HG02678 (cell line): ENCODE data around the gene TMEM221.

Experiments used
- ATAC-seq: cut with Tn5 transposase; IDR thresholded peaks from one replicate; pipeline ENCODE4 v1.9.1; 2021; ENCODE audit warnings: mild to moderate bottlenecking, moderate library complexity; ENCODE audit not compliant: unreplicated experiment

The TMEM221 gene

GRCh38 chr19:17406046-17406886, 42.2 kb downstream of the TMEM221 start:
- ATAC-seq, result no peak

- peak; percentile 76 for ATAC-seq
Measured at GRCh38 chr19:17405250-17406045, 43.0 kb downstream of the TMEM221 start, which contains the start of gene BST2. TSS of gene BST2 (minus strand) at chr19:17405630. CDS start at chr19:17405575, 55 bp downstream.

- ATAC-seq, result no peak
Measured at GRCh38 chr19:17404621-17405249, 43.7 kb downstream of the TMEM221 start.

DNA sequence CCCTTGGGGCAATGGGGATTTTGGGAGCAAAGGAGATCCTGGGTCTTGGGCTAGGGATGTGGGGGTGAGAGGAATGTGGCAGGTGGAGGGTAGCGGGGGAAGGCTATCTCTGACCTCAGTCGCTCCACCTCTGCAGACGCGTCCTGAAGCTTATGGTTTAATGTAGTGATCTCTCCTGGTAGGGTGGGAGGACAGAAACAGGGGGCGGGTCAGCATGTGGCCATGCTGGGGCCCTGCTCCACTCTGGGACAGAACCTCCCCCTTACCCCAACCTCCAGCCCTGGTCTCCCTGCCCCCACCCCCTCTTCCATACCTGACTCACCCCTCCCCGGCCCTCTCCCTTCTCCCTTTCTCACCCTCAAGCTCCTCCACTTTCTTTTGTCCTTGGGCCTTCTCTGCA, 44.5 kb downstream of the TMEM221 start:
- ATAC-seq, result no peak

DNA sequence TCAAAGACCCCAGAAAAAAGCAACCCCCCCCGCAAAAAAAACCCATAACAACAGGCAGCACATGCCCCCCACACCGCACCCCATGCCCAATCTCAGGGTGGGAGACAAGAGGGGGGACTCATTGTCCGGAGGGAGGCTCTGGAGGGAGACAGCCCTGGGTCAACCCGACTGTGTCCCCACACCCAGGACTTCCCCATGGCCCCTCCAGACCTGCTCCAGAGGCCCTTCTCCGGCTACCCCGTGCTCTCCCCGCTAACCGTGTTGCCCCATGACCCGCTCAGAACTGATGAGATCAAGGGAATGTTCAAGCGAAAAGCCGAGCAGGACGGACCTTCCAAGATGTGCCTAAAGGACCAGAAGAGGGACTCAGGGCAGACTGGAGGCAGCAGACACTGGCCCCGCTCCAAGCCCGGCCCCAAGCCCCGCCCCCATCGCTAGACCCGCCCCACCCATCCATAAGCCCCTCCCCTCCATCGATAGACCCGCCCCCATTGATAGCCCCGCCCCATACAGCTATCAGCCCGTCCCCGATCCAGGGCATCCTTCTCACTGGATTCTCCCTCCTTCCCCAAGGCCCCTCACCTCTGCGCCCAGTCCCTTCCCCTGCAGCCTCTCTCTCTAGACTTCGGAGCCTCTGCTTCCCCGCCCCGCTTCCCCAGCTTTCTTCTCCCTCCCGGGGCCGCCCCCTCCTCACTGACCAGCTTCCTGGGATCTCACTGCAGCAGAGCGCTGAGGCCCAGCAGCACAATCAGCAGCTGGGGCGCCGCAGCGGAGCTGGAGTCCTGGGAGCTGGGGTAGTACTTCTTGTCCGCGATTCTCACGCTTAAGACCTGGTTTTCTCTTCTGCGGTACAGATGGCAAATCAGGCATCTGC, 45.2 kb downstream of the TMEM221 start:
- ATAC-seq, result no peak

GRCh38 chr19:17401628-17402027, 46.8 kb downstream of the TMEM221 start:
- no peak for ATAC-seq

GRCh38 chr19:17398902-17399527, 49.5 kb downstream of the TMEM221 start:
- no peak for ATAC-seq

GRCh38 chr19:17394891-17395415, 53.5 kb downstream of the TMEM221 start:
- ATAC-seq, result no peak

DNA sequence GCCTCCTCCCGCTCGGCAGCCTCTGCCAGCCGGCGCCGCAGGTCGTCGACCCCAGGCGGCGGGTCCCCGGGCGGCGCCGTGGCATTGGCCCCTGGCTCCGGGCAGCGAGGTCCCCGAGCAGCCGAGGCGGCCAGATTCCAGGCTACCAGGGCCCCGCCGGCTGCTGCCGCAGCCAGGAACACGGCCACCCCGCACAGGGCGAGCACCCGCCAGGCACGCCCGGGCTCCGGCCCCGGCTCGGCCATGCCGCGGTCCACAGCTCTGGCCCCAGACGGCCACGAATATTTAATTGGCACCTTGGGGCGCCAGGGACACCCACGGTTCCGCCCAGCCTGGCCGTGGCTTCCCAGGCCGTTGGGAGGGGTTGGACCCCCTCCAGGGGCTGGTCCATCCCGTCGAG, 54.6 kb downstream of the TMEM221 start, which contains the start of gene CCDC194:
CCDC194 (minus strand) TSS at position 283 of the 400 bp plus-strand sequence; CDS start at position 245, 38 bp downstream.
- ATAC-seq, result no peak

- ATAC-seq, result no peak
Measured at GRCh38 chr19:17393002-17393401, 55.5 kb downstream of the TMEM221 start.

GRCh38 chr19:17391371-17392151, 56.9 kb downstream of the TMEM221 start:
- ATAC-seq, result no peak

DNA sequence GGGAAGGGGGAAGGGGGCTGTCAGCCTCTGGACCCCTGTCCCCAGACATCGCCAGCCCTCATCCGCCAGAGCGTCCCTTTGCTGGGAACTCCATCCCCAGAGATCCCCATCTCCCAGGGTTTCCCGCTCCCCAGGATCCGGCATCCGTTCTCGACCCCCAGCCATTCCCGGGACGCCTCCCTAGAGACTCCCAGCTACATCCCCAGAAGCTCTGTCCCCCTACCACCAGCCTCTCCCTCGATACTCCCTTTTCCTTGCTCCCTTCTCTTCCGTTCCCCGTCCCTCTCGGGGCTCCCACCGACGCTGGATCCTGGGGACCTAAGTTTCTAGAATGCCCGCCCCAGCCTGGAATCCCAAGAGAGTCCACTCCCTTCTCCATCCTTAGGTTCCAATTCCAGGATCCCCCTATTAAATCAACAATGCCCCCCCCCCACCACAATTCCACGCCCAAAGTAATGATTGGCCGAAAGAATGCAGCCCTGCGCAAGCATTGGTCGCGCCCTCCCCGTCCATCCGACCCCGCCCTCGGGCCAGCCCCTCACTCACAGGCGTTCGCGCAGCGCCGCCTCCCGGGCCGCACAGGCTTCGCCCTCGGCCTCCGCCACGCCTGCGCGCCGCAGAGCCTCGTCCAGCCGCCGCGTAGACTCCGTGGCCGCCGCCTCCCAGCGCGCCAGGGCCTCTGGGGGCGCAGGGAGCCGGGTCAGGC, 57.6 kb downstream of the TMEM221 start:
- peak; percentile 94 for ATAC-seq

DNA sequence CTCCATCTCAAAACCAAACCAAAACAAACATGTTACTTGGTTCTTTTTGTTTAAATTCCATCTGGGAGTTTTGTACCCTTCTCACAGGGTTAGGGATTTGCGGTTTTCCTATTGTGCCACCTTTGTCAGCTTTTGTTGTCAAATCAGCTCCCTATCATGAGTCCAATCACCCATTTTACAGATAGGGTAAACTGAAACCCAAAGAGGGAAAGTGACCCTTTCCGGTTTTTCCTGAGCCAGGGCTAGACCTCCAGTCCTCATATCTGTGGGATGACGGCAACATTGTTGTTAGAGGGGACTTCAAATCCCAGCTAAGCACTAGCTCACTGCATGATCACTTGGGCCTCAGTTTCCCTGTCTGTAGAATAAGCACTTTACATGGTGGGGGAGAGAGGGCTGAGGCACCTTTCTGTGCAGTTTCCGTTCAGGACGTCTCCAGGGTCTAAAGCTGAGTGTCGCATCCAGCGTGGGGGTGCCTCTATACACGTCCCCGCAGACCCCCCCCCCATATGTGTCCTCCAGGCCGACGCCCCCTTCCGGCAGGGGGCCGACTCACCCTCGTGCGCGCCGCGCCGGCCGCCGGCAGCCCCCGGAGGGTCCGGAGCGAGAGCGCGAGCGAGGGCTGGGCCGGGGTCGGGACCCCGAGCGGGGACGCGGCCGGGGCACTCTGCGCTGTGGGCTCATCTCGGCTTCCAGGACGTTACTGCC, 58.4 kb downstream of the TMEM221 start:
- ATAC-seq, result no peak

- ATAC-seq, result no peak
Measured at GRCh38 chr19:17389288-17389687, 59.2 kb downstream of the TMEM221 start.

GRCh38 chr19:17385878-17386611, 62.4 kb downstream of the TMEM221 start:
- ATAC-seq, result no peak
